AG08395 (cell line): ENCODE measurements around the gene NME8.

Source experiments
- DNase-seq: peaks from one replicate; pipeline ENCODE4 v3.0.0; 2012; ENCODE audit warnings: mixed read lengths, low spot score

The NME8 gene

GRCh38 chr7:37901236-37901827, 52.9 kb downstream of the NME8 start:
- peak; percentile 55 for DNase-seq

GRCh38 chr7:37901890-37902524, 53.6 kb downstream of the NME8 start:
- DNase-seq, result peak; percentile 53

- peak; percentile 68 for DNase-seq
Observed at GRCh38 chr7:37908221-37908788, 59.9 kb downstream of the NME8 start.

- DNase-seq, result no peak
Observed at GRCh38 chr7:37912756-37913155, 64.4 kb downstream of the NME8 start.

- DNase-seq, result no peak
Observed at GRCh38 chr7:37915438-37915837, 67.0 kb downstream of the NME8 start.

GRCh38 chr7:37916017-37916672, 67.7 kb downstream of the NME8 start:
- DNase-seq, result no peak

GRCh38 chr7:37916673-37917660, 68.6 kb downstream of the NME8 start, which contains the start of gene SFRP4:
TSS of gene SFRP4 (minus strand) at chr7:37916817. CDS start at chr7:37916537, 280 bp downstream.
- DNase-seq, result peak; percentile 60

GRCh38 chr7:37918526-37918925, 70.1 kb downstream of the NME8 start:
- DNase-seq, result no peak

GRCh38 chr7:37920305-37920848, 72.0 kb downstream of the NME8 start, which contains the start of gene EPDR1:
TSS of gene EPDR1 (plus strand) at chr7:37920640. CDS start at chr7:37920940, 300 bp downstream.
- DNase-seq, result peak; percentile 56

- DNase-seq, result no peak
Observed at GRCh38 chr7:37920849-37921805, 72.7 kb downstream of the NME8 start.

GRCh38 chr7:37921876-37922275, 73.5 kb downstream of the NME8 start:
- DNase-seq, result no peak

GRCh38 chr7:37923996-37924395, 75.6 kb downstream of the NME8 start:
- DNase-seq, result no peak

- DNase-seq, result no peak
Observed at GRCh38 chr7:37924491-37925041, 76.2 kb downstream of the NME8 start.

GRCh38 chr7:37925620-37926019, 77.2 kb downstream of the NME8 start:
- DNase-seq, result no peak

GRCh38 chr7:37927773-37928444, 79.5 kb downstream of the NME8 start:
- no peak for DNase-seq

- DNase-seq, result no peak
Observed at GRCh38 chr7:37928878-37929277, 80.5 kb downstream of the NME8 start.

- DNase-seq, result peak; percentile 36
Observed at GRCh38 chr7:37930226-37930948, 82.0 kb downstream of the NME8 start.

- DNase-seq, result no peak
Observed at GRCh38 chr7:37932543-37932942, 84.1 kb downstream of the NME8 start.
